Measurements from ENCODE around the gene BRD7.

The BRD7 gene

DNA sequence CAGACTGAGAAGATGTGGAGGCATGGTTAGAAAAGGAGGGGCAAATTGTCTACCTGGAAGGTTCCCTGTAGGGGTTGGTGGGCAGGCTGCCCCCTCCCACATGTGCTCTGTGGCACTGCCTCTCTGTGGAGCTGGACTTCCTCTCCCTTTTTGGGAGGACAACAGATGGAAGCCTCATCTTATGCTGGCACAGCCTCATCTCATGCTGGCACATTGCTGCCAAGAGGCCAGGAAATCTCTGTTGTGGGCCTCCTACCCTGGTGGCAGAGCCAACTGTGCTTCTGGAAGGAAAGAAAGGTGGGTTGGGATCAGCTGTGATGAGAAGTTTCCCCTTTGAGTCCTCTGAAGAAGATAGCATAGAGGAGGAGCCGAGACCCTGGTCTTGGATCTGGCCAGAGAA, 19.7 kb upstream of the BRD7 start:
- DNase-seq, result no peak

DNA sequence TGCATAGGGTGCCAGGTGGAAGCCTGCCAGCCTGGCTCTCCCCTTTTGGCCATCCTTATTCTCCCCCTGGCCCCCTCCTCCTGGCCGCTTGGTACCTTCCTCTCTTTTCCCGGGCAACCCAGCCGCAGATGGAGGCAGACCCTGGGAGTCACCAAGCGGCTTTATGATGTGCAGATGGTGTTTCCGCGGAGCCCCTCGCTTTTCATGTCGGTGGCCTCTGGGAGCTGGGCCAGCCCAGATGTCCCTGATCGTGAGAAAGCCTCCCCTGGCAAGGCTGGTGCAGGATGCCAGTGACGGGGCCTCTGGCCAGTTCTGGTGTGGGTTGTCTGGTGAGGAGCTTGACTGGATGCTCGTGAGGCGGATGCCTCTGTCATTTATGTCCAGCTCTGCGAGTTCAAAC, 18.0 kb upstream of the BRD7 start:
- no peak for DNase-seq

DNA sequence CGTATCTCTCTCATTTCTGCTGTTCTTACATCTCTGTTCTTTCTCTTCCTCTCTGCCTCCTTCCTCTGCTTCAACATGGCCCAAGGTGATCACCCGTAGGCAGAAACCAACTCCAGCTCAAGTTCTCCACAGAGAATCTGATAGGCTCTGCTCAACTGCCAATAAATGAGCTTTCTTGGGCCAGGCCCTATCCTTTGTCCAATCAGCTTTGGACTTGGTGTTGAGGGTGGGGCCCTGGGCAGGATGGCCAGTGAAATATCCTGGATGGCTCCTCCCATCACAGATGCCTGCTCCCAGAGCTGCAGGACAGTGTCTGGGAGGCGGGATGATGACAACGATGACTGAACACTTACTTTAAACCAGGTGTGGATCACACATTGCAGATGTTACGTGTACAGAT, 17.4 kb upstream of the BRD7 start:
- DNase-seq, result no peak

DNA sequence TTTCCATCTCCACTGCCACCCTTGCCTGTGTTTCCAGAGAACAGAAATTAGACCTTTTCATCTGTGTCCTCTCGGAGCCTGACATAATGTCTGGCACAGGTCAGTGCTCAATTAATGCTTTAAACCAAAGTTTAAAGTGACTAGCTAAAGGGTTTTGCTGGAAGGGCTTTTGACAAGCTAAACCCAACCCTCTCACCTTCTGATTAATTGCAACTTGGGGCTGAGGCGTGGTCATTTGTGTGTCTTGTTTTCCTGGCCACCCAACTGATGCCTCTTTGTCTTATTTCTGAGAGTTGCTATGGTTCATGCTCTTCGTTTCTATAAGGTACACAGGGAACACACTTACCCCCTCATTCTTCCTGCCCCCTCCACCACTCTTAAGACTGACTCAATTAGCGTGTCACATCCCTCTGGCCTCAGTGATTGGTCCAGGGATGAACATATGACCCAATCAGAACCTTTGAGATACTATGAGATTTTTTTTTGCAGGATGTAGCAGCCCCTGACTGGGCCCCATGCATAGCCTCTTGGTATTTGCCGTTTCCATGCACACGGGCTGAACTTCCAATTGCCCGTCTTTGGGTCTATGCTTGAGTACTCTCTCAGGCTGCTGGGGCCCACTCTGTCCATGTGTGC, 15.8 kb upstream of the BRD7 start:
- no peak for DNase-seq

DNA sequence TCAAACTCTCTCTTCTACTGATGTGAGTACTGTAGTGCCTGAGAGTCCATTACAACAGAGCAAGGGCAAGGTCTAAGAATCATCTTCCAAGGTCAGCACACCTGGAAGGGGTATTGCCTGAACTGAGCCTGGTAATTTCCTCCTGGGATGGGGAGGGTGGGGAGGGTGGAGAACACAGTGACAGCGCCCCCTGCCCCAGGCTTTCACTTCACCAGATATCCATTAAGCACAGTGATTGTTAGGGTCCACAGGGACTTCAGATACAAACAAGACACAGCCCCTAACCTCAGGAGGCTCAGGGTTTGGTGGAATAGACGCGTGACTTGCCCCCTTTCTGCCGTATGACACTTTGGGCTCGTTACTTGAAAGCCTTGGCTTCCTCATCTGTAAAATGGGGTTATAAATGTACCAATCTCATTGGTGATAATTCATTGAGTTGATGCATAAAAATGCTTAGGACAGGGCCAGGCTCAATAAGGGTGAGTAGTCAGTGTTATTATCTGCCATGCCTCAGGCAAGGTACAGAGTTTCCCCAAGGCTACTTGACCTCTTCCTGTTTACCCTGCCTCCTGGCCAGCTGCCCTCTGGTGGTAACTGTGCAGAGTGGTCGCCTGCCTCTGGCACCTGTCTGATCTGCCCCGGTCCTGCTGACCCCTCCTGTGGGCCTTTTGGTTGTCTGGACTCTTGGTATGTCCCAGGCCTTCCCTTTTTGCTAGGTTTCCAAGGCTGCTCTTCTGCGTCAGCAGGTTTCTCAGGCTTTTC, 13.1 kb upstream of the BRD7 start:
- DNase-seq, result no peak

DNA sequence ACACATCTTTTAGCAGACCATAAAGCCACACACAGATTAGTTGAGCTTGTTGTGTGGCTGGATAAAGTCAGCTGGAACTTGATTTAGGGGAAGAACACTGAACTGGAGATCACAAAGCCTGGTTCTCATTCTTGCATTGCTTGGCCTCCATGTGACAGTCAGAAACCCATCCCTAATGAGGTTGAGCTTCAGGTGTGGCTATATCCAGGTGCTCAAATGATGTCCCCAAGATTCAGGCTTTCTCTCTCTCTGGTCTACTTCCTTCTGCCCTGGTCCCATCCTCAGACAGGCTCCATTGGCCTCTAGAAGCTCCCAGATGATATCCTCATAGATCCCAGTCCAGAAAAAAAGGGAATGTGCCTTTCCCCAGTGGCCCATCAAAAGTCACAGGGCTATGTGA, 9.6 kb upstream of the BRD7 start:
- DNase-seq, result no peak

DNA sequence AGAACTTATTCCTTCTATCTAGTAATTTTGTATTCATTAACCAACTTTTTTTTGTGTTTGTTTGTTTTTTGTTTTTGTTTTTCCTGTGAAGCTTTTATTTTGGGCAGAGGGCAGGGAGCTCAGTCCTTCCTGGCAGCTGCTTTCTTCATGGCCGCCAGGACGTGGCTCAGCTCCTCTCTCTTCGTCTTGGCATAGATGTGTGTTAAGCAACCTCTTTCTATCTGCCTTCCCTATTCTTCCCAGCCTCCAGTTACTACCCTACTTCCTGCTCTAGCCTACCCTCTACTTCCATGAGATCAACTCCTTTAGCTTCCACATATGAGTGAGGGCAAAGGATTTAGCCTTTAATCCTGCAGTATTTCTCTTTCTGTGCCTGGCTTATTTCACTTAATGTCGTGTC, 8.2 kb upstream of the BRD7 start:
- no peak for DNase-seq

DNA sequence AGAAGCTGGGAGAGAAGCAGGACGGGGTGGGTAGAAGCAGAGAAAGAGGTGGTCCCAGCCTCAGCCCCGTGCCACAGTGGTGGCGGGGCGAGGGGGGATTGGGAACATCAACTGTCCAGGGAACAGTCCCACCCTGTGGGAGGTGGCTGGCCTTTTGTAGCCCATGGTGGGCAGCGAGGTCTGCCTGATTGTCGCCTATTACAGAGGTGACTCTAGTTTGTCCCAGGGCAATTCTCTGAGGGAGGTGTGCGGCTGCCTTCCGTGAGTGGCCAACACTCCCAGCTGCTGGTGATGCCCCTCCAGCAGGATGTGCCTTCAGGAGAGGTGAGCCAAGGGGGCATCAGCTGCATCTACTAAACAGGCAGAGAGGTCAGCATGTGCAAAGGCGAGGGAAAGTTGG, 5.0 kb upstream of the BRD7 start:
- DNase-seq, result no peak

DNA sequence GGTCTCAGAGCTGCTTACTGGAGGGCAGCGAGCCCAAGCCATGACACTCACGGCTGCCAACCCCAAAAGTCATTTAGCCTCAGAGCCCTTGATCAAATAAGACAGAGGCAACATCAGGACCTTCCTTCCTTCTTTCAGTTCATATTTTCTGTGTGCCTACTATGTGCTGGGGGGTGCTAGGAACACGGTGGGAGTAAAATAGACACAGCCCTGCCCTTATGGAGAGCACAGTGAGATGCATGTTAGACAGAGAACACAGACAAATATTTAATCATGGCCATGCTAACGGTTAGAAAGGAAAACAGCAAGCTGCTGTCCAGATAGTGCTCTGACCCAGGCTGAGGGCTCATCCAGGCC, 4.5 kb upstream of the BRD7 start:
- no peak for DNase-seq

DNA sequence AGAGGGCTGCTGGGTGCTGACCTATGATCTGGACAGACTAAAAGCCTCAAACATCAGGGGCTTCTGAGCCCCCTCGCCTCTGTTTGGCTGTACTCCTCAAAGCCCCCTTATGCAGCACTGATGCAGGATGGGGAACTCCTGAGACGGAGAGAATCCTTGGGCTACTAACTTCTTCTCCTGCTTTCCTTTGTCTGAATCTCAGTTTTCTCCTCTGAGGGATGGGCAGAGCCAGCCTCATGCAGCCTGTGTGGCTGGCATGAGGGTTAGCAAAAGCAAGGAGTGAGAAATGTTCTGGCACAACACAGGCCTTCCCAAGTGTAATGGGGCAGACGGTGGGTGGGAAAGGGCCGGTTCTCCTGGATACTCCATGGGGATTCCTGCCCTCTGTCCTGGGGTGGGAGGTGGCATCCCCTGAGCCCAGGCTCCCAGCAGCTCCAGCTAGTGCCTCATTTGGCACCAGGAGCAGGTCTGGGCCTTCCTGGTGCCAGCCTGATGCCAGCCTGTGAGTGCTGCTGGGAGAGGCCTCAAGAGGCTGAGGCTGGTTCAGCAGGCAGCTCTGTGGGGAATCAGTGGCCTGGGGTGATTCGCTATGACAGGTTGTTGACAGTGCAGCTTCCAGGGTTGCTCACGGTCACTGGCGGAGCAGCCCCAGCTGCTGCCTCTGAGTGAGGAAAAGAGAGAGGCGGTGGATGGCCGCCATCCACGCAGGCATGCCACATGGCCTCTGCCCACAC, 4.0 kb upstream of the BRD7 start:
- DNase-seq, result no peak

DNA sequence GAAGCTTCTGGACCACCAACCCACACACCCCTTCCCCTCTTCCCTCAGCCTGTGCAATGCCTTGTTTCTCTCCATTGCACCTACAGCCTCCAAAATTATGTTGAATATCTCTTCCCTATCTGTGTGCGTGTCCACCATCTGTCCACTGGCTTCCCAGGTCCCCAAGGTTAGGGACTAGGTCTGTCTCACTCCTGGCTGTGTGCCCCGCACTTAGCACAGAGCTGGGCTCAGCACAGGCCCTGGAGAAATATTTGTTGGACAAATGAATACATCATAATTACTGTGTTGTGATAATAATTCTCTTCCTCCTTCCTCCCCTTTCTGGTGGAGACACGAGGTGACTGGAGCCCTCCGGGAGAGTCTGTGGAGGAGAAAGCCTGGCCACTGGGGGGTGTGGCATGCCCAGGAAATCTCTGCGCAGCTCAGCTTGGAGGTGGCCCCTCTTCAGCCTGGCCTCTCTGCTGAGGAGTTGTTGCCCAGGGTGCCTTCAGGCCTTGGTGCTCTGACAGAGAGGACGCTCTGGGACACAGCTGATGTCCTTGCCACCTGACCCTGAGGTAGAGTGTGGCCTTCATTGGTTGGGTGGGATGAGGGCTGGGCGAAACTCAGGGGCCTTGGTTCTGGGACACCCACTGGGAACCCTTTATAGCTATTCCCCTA, 3.3 kb upstream of the BRD7 start:
- no peak for DNase-seq

DNA sequence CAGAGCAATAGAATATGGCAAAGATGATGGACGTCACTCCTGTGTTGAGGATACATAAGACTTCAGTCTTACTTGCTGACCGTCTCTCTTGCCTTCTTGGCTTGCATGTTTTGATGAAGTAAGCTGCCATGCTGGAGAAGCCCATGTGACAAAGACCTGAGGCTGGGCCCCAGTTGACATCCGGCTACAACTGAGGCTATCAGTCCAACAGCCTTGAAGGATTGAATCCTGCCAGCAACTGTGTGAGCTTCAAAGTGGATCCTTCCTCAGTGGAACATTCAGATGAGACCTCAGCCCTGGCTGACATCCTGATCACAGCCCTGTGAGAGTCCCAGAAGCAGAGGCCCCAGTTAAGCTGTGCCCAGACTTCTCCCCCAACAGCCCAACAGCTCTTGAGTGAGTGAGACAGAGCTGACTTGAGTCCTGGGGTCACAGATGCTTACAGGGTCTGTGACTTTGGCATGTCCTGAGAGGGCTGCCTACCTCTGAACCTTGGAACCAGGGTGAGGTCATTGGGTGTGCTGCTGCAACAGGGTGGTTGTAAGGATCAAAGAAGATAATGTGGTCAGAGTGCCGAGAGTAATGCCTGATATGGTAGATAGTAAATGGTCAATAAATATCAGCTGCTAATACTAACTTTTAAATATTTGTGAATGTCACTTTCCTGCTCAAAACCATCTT, 2.4 kb upstream of the BRD7 start:
- no peak for DNase-seq

DNA sequence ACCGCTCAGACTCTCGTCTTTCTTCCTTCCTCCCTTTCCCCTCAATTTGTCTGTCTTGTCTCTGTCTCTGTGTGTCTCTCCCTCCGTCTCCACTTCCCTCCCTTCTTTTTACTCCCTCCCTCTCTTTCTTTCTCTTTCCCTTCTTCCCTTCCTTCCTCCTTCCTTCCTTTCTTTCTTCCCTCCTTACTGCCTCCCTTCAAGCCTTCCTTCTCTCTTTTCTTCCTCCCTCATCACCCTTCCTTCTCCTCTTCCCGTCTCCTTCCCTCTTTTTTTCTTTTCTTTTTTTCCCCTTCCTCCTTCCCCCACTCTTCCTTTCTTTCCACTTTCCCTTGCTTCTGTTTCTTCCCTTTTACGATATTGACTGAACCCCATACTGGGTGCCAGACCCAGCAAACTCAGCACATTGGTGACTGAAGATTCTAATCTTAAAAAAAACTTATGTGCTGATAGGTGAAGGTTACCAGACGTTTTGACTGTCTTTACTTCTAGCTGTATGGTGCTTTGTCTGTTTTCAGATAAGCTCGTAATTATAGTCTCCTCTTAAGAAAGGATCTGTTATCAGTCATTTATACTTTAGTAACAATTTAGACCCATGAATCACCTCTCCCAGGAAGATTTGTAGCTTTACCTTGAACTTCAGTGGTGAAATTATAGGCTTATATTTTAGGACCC, 481 bp upstream of the BRD7 start:
- DNase-seq, result peak; percentile 11

DNA sequence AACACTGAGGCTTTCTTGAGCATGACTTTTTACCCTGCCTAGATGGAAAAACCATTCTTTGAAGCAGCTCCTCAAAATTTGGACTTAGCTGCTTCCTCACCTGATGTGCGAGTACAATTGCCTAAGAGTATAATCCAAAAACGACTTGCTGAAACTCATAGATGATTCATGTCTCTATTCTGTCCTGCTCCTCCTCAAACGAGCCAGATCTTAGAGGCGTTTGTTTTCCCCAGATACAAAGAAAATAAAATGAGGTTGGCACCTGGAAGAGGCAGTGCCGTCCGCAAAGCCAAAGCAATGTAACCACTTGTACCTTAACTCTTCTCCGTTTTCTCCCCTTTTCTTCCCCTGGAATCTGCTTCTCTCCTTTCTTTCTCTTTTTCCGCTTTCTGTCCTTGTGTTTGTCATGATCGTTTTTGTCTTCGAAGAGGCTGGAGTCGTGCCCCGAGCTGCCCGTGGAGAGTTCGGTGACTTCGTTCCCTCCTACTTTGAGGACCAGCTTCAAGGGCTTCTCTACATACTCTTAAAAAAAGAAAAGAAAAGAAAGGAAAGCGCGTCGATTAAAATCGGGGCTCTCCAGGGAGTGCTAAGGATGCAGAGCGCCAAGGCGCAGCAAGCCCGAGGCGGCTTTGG, 895 bp downstream of the BRD7 start:
- no peak for DNase-seq

DNA sequence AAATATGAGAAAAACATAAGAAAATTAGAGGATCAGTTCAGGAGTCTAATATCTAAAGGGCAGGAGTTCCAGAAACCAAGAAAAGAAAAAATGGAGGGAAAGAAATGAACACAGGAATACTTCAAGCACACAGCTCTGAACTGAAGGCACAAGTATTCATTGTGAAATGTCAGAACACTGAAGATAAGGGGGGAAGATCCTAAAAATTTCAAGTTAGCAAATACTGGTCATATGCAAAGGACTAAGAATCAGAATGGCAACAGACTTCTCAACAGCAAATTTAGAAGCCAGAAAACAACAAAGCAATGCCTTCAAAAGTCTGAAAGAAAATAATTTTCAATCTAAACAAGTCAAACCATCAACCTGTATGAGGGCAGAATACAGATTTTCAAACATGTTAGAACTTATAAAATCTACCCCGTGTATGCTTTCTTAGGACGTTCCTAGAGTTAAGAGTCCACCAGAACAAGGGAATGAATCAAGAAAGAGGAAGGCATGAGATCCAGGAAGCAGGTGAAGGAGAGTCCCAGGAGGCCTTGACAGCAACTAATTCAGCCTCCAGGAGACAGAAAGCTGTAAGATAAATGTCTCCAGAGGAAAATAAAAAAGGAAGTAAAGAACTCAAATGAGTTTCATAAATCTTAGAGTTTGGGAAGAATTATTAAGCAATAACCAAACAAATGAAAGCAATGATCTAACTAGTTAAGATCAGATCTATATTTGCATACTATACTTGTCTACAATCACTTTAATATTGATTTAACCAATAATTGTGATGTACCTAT, 2.8 kb downstream of the BRD7 start:
- no peak for DNase-seq

DNA sequence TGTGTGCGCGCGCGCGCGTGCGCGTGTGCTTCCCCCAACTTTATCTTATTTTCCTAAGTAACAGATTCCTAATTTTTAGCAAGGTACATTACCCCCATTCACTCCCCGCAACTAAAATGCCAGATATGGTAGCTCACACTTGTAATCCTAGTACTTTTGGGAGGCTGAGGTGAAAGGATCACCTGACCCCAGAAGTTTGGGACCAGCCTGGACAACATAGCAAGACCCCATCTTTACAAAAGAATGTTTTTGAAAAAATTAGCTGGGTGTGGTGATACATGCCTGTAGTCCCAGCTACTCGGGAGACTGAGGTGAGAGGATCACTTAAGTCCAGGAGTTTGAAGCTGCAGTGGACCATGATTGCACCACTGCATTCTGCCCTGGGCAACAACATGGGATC, 5.1 kb downstream of the BRD7 start:
- no peak for DNase-seq

DNA sequence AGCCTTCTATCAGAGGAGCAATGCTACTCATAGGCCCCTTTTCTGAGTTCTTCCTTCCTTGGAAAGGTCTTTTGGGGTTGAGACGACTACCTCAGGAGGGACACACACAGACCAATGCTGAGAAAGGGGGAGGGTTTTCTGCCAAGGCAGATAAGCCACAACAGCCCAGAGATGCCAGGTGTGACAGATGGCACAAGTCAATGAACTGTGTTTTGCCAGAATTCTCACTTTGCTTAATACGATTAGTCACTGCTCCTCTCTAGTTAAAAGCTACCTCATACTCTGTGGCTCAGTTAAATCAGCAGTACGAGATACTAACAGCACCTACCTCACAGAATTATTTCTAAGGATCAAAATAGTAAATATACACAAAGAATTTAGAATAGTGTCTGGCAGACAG, 8.0 kb downstream of the BRD7 start:
- no peak for DNase-seq

DNA sequence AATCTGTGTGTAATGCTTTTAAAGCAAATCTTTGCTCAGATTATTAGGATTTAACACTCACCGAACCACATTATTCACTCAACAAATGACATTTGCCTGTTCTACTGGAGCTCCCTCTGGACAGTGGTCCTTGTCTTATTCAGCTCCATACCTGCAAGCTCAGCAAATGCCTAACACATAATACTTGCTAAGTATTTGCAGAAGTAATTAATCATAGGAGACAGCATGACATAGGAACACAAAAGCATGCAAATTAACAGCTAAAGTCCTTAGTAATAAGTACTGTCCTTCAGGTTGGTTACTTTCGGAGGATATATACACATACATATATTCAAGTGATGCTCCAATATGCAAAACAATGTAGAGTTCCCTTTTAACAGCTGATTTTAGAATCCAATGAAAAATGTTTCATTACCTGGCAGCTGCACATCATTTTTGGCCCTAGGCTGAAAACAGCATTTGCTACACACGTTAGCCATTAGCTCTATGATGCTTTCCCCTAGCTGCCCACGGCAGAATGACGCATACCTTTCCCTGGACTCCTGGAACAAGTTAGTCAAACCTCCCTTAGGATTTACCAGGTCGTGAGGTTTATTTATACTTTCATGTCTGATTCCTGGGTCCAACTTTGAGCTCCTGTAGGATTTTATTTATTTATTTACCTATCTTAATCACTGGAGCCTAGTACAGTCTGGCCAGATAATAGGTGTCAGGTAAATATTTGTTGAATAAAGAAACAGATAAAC, 8.6 kb downstream of the BRD7 start:
- no peak for DNase-seq

DNA sequence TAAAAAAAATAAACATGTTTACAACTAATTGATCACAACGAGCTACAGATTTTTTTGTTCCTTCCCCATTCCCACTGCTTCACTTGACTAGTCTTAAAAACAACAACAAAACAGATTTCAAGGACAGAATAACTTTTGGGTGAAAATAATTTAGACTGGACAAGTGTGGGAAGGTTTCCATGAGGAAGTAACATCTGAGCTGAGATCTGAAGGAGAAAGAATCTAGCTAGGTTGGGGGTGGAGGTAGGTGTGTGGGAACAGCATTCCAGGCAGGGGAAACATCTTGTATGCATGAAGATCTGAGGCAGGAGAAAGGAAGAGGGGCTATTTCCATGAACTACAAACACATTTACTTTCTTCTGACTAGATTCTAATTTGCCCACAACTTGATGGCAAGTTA, 9.2 kb downstream of the BRD7 start:
- no peak for DNase-seq

DNA sequence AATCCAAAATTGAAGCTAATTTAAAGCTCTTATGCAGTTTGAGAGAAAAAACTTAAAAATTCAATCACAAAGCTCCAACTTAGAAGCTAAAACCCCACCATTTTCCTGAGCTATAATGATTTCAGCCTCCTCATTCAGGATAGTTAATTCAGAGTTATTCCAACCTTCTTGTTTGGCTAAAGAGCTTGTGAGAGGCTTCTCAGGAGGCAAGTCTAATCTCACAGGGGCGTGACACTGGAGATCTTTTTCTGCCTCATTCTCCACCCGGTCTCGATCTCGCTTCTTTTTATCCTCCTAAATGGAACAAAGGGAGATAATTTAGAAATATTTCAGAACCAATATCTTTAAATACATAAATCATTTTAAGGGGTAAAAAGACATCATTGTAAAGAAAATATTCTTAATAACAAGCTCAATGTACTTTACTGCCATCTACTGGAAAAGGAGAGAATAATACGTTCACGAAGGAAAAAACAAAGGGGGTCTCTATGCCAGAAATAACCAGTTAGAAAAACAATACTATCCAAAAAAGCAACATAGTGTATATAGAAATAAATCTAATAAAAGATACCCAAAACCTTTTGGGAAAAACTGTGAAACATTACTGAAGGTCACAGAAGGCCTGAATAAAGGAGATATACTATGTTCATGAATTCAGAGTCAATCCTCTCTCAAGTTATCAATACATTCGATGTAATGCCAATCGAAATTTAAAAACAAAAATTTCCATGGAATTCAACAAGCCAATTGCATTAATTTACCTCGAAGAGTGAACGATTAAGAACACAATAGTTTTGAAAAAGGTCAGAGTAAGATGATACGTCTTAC, 13.9 kb downstream of the BRD7 start:
- no peak for DNase-seq

All from CD4-positive, alpha-beta T cell treated with Interleukin-6 for 4 hours (primary cell).